ENCODE results near the gene SHISA3. TPM values are rescaled to one million over a fixed set of nuclear protein-coding genes. Genes with fewer than 3 reads are reported as not detected.

The SHISA3 gene
- total RNA-seq, 1 experiment from 2014 or later = 29.5 TPM

DNA sequence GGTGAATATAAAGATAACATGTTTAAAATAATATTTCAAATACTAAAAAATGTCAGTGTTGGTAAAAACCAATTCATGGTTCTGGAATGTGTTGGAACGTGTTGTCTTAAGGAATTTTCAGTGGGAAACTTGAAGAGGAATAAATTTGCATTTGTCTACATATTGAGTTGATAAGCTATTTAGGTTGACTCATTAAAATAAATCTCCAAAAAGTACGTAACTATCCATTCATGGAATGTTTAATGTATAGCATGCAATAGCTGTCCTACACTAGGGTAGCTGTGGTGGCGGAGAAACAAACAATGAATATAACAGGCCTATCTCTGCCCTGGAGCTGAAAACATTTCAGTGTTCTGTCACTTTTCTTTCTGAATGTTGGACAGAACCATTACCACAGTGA is 20.3 kb downstream of the SHISA3 start:
- no peaks in the 10 kb centered on the region for H3K36me3 ChIP-seq (ENCODE audit: low read depth, low read length)
- no peaks in the 10 kb centered on the region for H3K9me3 ChIP-seq (ENCODE audit: low read length)
- POLR2A ChIA-PET (ENCODE audit: unreplicated experiment) = no interaction called here
- CTCF ChIA-PET = no interaction called here
- H3K4me1 ChIP-seq (ENCODE audit: insufficient read depth, low read length) = peaks cover 47% of the 10 kb centered on the region
- no peaks in the 10 kb centered on the region for H3K79me2 ChIP-seq (ENCODE audit: low read length)
- H3K4me3 ChIP-seq (ENCODE audit: low read length) = no peak overlapping the region
- no peak for DNase-seq
- no peaks in the 10 kb centered on the region for H3K27me3 ChIP-seq (ENCODE audit: low read length)
- H3K4me2 ChIP-seq (ENCODE audit: low read length) = no peak overlapping the region
- no peak overlapping the region for H3K9ac ChIP-seq (ENCODE audit: low read length)
- no peaks in the 10 kb centered on the region for H3K9me2 ChIP-seq (replicated peaks; ENCODE audit: low read length)
- H4K20me1 ChIP-seq (ENCODE audit: low read length) = no peaks in the 10 kb centered on the region
- intact Hi-C loops (cut with micrococcal nuclease) = no loop called here
- BruUV-seq (replicated peaks) = no TSS peak
- H3K27ac ChIP-seq (ENCODE audit: low read length) = no peak overlapping the region
- TF ChIP-seq EZH2 (IDR thresholded peaks at IDR 0.05; ENCODE audit: low read length, unreplicated experiment) (no peak), EZH2phosphoT487 (IDR thresholded peaks at IDR 0.05; ENCODE audit: borderline replicate concordance, low read length) (no peak)
- TF ChIP-seq, protein P1, sequence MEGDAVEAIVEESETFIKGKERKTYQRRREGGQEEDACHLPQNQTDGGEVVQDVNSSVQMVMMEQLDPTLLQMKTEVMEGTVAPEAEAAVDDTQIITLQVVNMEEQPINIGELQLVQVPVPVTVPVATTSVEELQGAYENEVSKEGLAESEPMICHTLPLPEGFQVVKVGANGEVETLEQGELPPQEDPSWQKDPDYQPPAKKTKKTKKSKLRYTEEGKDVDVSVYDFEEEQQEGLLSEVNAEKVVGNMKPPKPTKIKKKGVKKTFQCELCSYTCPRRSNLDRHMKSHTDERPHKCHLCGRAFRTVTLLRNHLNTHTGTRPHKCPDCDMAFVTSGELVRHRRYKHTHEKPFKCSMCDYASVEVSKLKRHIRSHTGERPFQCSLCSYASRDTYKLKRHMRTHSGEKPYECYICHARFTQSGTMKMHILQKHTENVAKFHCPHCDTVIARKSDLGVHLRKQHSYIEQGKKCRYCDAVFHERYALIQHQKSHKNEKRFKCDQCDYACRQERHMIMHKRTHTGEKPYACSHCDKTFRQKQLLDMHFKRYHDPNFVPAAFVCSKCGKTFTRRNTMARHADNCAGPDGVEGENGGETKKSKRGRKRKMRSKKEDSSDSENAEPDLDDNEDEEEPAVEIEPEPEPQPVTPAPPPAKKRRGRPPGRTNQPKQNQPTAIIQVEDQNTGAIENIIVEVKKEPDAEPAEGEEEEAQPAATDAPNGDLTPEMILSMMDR (conservative IDR thresholded peaks at IDR 0.05; ENCODE audit: low read depth, low read length) = no peak
- no peak for ATAC-seq
- H3F3A ChIP-seq (ENCODE audit: low read length, unreplicated experiment) = no peaks in the 10 kb centered on the region
- H2AFZ ChIP-seq (ENCODE audit: low read length) = no peak overlapping the region

DNA sequence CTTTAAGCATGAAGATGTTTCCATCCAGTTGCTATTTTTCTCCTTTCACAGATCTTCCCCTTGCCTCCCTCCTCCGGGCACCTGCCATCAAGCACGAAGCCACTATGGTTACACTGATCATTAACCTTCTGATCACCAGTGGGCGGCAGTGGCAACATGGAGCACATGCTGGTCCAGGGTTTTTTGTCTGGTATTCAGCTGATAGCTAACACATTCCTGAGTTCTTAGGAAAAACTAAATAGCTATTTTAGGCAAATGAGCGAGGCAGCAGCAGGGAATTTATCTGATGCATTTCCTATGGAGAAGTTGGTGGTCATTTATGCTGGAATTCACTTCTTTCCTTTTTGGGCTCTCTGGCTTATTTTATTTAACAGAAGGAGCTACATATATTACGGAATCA is 22.9 kb downstream of the SHISA3 start:
- no peaks in the 10 kb centered on the region for H3K79me2 ChIP-seq (ENCODE audit: low read length)
- H3K4me2 ChIP-seq (ENCODE audit: low read length) = no peak overlapping the region
- H4K20me1 ChIP-seq (ENCODE audit: low read length) = no peaks in the 10 kb centered on the region
- H2AFZ ChIP-seq (ENCODE audit: low read length) = no peak overlapping the region
- peaks cover 22% of the 10 kb centered on the region for H3K4me1 ChIP-seq (ENCODE audit: insufficient read depth, low read length)
- ChIA-PET CTCF (no interaction called here), POLR2A (ENCODE audit: unreplicated experiment) (no interaction called here)
- no peaks in the 10 kb centered on the region for H3K9me3 ChIP-seq (ENCODE audit: low read length)
- no peak overlapping the region for H3K9ac ChIP-seq (ENCODE audit: low read length)
- H3F3A ChIP-seq (ENCODE audit: low read length, unreplicated experiment) = no peaks in the 10 kb centered on the region
- DNase-seq = no peak
- TF ChIP-seq, protein P1 (conservative IDR thresholded peaks at IDR 0.05; ENCODE audit: low read depth, low read length) = no peak
- no peak for TF ChIP-seq EZH2phosphoT487 (IDR thresholded peaks at IDR 0.05; ENCODE audit: borderline replicate concordance, low read length)
- no peak for TF ChIP-seq EZH2 (IDR thresholded peaks at IDR 0.05; ENCODE audit: low read length, unreplicated experiment)
- H3K9me2 ChIP-seq (replicated peaks; ENCODE audit: low read length) = no peaks in the 10 kb centered on the region
- H3K36me3 ChIP-seq (ENCODE audit: low read depth, low read length) = no peaks in the 10 kb centered on the region
- no peak for ATAC-seq
- no peak overlapping the region for H3K27ac ChIP-seq (ENCODE audit: low read length)
- no peaks in the 10 kb centered on the region for H3K27me3 ChIP-seq (ENCODE audit: low read length)
- H3K4me3 ChIP-seq (ENCODE audit: low read length) = no peak overlapping the region
- BruUV-seq (replicated peaks) = no TSS peak
- intact Hi-C loops (cut with micrococcal nuclease) = no loop called here

DNA sequence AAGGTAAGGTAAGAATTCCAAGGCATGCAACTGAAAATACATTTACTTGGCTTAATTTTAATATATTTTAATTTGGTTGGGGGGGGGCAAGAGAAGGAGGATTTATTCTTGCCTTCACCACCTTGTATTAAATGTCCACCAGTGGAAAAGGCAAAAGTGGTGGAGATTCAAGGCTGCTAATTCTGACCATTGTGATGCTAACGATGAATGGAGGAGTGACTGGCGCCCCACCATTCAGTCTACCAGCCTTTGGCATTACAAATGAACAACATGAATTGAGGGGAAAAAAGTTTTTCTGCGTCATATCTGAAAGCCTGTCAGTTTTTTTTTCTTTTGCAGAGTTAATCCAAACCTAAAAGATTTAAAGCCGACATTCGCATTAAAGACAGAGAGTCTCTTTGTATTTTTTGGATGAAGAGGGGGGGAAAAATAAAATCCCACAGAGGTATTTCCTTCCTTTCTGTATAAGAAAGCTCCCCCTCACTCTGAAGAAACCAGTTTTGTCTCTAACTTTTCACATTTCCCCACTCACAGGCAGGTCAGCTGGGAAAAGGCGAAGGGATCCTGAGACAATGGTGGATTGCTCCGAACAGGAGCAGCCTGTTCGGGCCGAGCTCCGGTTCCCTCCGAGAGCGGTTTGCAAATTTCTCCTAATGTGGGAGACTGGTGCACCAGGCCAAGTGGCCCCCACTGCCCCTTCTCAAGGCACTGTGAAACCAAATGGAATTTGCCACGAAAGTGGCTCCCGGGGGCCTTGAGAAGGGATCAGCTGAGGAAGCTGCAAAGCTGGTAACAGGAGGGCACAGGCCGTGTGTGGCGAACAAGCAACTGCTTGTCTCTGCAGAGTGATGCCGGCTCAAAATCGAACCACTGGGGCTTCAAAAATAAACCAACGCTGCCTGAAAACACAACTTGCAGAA is 28.1 kb downstream of the SHISA3 start:
- intact Hi-C loops (cut with micrococcal nuclease) = no loop called here
- H3K9me2 ChIP-seq (replicated peaks; ENCODE audit: low read length) = no peaks in the 10 kb centered on the region
- no peaks in the 10 kb centered on the region for H4K20me1 ChIP-seq (ENCODE audit: low read length)
- H3K27ac ChIP-seq (ENCODE audit: low read length) = no peak overlapping the region
- H2AFZ ChIP-seq (ENCODE audit: low read length) = no peak overlapping the region
- TF ChIP-seq EZH2 (IDR thresholded peaks at IDR 0.05; ENCODE audit: low read length, unreplicated experiment) (no peak), EZH2phosphoT487 (IDR thresholded peaks at IDR 0.05; ENCODE audit: borderline replicate concordance, low read length) (no peak)
- TF ChIP-seq, protein P1 (conservative IDR thresholded peaks at IDR 0.05; ENCODE audit: low read depth, low read length) = no peak
- ChIA-PET CTCF (interaction anchor here (0.7 kb wide), 1 partner anchor 20 kb away, joined by 3 read pairs; no protein-coding TSS in a partner anchor), POLR2A (ENCODE audit: unreplicated experiment) (no interaction called here)
- no peak overlapping the region for H3K9ac ChIP-seq (ENCODE audit: low read length)
- no peak overlapping the region for H3K4me2 ChIP-seq (ENCODE audit: low read length)
- no peak overlapping the region for H3K4me3 ChIP-seq (ENCODE audit: low read length)
- H3K36me3 ChIP-seq (ENCODE audit: low read depth, low read length) = no peaks in the 10 kb centered on the region
- no peak for DNase-seq
- H3K79me2 ChIP-seq (ENCODE audit: low read length) = no peaks in the 10 kb centered on the region
- no peaks in the 10 kb centered on the region for H3F3A ChIP-seq (ENCODE audit: low read length, unreplicated experiment)
- ATAC-seq = no peak
- BruUV-seq (replicated peaks) = no TSS peak
- no peaks in the 10 kb centered on the region for H3K9me3 ChIP-seq (ENCODE audit: low read length)
- H3K27me3 ChIP-seq (ENCODE audit: low read length) = no peaks in the 10 kb centered on the region
- H3K4me1 ChIP-seq (ENCODE audit: insufficient read depth, low read length) = no peaks in the 10 kb centered on the region
